Mesodermal cell (in vitro differentiated cells): ENCODE measurements around the gene PDE6A.

Experiments
- H3K27ac ChIP-seq: 2 replicates; pipeline ENCODE4 v1.7.0; 2013; ENCODE audit warnings: mild to moderate bottlenecking, low read depth, low read length, moderate library complexity; ENCODE audit not compliant: severe bottlenecking
- H3K36me3 ChIP-seq: 2 replicates; pipeline ENCODE4 v1.7.1; 2013; ENCODE audit warnings: mild to moderate bottlenecking, low read length, moderate library complexity; ENCODE audit not compliant: control insufficient read depth, insufficient read depth
- H3K4me1 ChIP-seq: one replicate; pipeline ENCODE4 v1.7.1; 2013; ENCODE audit warnings: mild to moderate bottlenecking, low read length; ENCODE audit not compliant: insufficient read depth, control insufficient read depth, poor library complexity, severe bottlenecking
- H3K4me3 ChIP-seq: 2 replicates; pipeline ENCODE4 v1.7.0; 2013; ENCODE audit warnings: low read length, control low read depth, mild to moderate bottlenecking; ENCODE audit not compliant: insufficient read depth, poor library complexity, severe bottlenecking; ENCODE audit errors: extremely low read depth
- H3K9me3 ChIP-seq: 2 replicates; pipeline ENCODE4 v1.7.1; 2013; ENCODE audit warnings: mild to moderate bottlenecking, low read length, moderate library complexity; ENCODE audit not compliant: control insufficient read depth
- WGBS, 2 experiments: methylation state at CpG; one replicate each; pipeline ENCODE4 v1.1.5; 2013; ENCODE audit warnings: missing lambda C conversion rate in 2 of 2; ENCODE audit not compliant: insufficient coverage in 2 of 2; 5-methylcytosine and 5-hydroxymethylcytosine counted together

PDE6A gene

DNA sequence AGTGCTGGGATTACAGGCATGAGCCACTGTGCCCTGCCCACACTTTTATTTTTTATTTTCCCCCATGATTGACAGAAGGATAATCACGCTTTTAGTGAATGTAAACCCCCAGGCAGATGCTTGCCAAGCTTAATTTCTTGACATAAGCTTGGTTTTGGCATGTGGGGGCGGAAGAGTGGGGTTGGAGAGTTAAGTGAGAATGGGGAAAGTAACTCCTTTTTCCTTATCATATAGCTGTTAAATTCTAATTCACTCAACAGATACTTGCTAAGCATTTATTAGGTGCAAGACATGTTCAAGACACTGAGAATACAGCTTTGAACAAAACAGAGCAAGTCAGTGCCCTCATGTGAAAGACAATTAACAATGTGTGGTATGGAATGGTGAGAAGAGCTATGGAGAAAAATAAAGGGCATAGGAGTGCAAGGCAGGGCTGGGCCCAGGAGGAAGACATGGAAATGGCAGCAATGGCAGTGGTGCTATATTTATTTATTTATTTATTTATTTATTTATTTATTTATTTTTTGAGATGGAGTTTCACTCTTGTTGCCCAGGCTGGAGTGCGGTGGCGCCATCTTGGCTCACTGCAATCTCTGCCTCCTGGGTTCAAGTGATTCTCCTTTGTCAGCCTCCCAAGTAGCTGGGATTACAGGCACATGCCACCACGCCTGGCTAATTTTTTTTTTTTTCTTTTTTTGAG is 18.2 kb upstream of the PDE6A start:
- H3K4me3 ChIP-seq: no peak overlapping the region
- no peaks in the 10 kb centered on the region for H3K36me3 ChIP-seq
- WGBS, 2 experiments: 90 to 100% methylated on average over 3 of the region's 5 CpGs
- H3K27ac ChIP-seq: no peak overlapping the region
- H3K4me1 ChIP-seq: peaks cover 11% of the 10 kb centered on the region
- no peaks in the 10 kb centered on the region for H3K9me3 ChIP-seq

DNA sequence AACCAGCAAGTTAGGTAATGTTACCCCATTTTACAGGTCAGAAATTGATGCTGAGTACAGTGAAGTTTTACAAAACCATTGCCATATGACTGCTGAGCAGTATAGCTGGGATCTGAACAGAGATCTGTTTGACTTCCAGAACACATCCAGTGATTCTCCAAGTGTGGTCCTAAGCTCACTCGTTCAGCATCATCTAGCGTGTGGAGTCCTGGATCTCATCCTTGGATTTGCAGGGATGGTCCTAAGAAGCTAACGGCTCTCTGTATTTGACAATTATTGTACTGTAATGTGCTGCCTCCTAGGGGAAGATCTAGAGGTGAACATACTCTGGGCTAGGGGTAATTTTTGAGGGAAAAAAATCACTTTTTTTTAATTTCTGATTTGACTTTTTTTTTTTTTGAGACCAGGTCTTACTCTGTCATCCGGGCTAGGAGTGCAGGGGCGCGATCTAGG is 17.4 kb upstream of the PDE6A start:
- Histone ChIP-seq H3K9me3 (no peaks in the 10 kb centered on the region), H3K4me1 (peaks cover 11% of the 10 kb centered on the region), H3K4me3 (no peak overlapping the region), H3K27ac (no peak overlapping the region), H3K36me3 (no peaks in the 10 kb centered on the region)
- 57 to 79% methylated on average over 5 to 6 of the region's 6 CpGs for WGBS, 2 experiments

DNA sequence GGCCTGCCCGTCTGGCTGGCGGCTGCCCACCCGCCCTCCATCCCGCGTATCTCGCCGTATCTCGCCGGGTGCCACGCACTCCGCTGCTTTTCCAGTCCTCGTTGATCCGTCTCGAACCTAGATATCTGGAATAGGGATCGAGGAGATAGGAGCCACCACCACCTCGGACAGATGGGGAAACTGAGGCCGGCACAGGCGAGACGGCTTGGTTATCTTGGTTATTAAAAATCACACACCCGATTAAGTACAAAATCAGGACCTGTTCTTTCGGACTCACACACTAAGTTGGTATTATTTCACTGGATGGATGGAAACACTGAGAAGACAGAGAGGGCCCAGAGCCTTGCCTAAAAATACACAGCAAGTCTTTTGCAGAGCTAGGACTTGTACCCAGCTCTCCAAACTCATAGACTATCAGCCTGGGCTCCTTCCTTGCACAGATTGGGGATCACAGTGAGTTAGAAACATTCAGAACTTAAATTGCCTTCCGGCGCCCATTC is 16.6 kb upstream of the PDE6A start:
- 6 to 10% methylated on average over 9 to 15 of the region's 23 CpGs for WGBS, 2 experiments
- no peaks in the 10 kb centered on the region for H3K9me3 ChIP-seq
- no peak overlapping the region for H3K27ac ChIP-seq
- H3K4me3 ChIP-seq: peak overlapping the region; percentile 72
- H3K36me3 ChIP-seq: no peaks in the 10 kb centered on the region
- H3K4me1 ChIP-seq: peaks cover 11% of the 10 kb centered on the region

DNA sequence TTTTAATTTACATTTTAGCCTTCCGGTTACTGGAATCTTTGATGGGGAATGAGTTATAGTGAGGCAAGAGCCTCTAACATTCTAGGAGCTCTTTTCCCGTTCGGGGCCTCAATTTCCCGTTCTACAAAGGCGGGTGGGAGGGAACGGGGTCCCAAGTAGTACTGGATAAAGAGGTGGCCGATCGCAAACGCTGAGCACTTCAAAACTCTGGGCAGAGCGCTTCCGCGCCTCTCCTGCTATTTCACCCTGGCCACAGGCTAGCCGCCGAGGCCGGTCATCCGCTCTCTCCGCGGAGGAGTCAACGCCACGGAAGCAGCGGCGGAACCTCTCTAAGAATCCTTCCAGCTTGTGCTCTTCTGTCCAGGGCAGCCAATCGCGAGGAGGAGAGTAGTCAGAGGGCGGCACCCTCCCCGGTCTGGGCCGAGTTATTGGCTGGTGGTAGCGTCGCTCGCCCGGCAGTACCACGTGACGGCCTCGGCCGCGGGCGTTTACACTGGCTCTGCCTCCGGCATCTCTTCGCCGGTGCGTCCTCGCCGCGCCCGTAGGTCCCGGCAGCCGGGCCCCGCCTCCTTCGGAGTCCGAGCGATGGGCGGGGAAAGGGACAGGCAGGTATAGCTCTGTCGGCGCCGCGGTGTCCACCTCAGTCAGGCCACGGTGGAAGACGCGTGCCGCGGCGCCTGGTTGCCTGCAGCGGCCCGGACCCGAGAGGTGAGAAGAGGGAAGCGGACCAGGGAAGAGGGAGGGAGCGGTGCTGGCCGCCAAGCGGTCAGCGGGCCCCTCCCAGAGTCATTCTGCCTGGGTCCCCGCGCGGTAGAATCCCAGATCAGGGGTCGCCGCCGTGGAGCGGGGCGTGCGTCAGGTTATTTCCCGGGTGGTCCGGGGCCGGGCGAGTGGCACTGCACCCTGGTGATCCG is 15.9 kb upstream of the PDE6A start, which contains the start of gene SLC26A2:
TSS of gene SLC26A2 (plus strand) at position 487 of the 914 bp plus-strand sequence. CDS start 16,895 bp downstream, outside the sequence.
- 0 to 1% methylated on average over 65 to 79 of the region's 84 CpGs for WGBS, 2 experiments

DNA sequence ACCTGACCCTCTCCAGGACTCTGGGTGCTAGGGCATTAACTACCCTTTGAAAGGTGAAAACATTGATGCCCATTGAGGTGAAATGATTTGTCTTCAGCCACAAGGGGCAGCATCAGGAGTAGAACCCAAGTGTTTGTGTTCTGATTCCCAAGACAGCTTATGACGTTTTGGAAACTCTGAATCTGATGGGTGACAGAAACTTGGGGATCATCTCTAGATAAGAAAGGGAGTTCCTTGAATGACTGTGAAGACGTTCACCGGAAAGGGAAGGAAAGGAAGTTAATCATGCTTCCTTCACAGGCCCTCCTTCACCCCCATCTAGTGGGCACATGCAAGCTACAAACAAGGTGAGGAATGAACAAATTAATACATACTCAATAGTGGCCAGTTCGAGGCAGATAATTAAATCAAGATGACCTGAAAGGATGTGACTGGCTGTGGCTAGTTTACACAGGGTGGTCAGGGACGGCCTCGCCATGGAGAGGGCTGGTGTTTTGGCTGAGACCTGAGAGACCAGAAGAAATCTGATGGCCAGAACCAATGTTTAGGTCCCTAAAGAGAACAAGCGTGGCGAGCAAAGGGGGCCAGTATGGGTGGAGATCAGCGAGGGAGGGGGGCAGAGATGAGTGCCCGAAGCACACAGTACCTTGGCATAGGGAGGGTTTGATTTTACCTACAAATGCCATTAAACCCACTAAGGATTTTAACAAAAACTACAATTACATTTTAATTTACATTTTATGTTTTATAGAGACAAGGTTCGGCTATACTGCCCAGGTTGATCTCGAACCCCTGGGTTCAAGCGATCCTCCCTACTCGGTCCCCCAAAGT is 15.0 kb upstream of the PDE6A start:
- WGBS, 2 experiments: 50 to 67% methylated on average over 8 to 11 of the region's 14 CpGs
- H3K36me3 ChIP-seq: no peaks in the 10 kb centered on the region
- peaks cover 11% of the 10 kb centered on the region for H3K4me1 ChIP-seq
- peak overlapping the region; percentile 92 for H3K27ac ChIP-seq
- H3K9me3 ChIP-seq: no peaks in the 10 kb centered on the region
- H3K4me3 ChIP-seq: peak overlapping the region; percentile 72

More for the DNA sequence above, 15.9 kb upstream of the PDE6A start, which contains the start of gene SLC26A2:
- H3K27ac ChIP-seq: peak within 1 kb of the TSS; percentile 92
- H3K4me1 ChIP-seq: peaks cover 11% of the 10 kb centered on the region
- H3K4me3 ChIP-seq: peak within 1 kb of the TSS; percentile 72
- no peaks in the 10 kb centered on the region for H3K9me3 ChIP-seq
- no peaks in the 10 kb centered on the region for H3K36me3 ChIP-seq

DNA sequence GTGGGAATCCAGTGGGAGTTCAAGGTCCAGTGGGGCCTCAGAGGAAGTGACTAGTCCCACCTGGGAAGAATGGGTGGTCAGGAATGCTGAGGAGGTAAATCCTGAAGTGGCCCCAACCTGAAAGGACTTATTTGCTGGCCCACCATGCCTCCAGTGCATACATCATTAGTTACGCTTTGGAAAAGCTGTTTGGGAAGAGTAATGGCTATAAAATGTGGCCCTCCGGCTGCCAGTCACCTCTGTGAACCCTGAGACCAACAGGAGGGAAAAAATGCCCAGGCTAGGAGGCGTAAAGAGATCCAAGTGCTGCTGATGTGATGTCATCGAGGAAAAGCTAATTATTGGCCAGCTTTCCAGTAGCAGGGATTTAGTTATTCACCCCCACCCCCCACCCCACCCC is 13.3 kb upstream of the PDE6A start:
- Histone ChIP-seq H3K9me3 (no peaks in the 10 kb centered on the region), H3K4me3 (no peak overlapping the region), H3K36me3 (no peaks in the 10 kb centered on the region), H3K27ac (no peak overlapping the region), H3K4me1 (peaks cover 11% of the 10 kb centered on the region)
- WGBS, 2 experiments: 79 to 90% methylated on average over 2 to 3 of the region's 4 CpGs

DNA sequence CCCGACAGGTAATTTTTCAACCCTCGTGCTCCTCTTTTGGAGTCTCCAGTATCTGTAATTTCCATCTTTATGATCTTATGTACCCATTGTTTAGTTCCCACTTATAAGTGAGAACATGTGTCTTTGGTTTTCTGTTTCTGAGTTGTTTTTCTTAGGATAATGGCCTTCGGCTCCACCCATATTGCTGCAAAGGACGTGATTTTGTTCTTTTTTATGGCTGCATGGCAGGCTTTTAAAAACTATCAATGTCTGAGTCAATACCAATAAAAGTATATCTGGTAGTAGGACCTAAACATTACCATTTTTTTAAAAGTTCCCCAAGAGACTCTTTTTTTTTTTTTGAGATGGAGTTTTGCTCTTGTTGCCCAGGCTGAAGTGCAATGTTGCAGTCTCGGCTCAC is 12.1 kb upstream of the PDE6A start:
- Histone ChIP-seq H3K36me3 (no peaks in the 10 kb centered on the region), H3K4me1 (peaks cover 11% of the 10 kb centered on the region), H3K27ac (no peak overlapping the region), H3K4me3 (no peak overlapping the region), H3K9me3 (no peaks in the 10 kb centered on the region)
- WGBS, 2 experiments: 100% methylated on average over 1 of the region's 5 CpGs

DNA sequence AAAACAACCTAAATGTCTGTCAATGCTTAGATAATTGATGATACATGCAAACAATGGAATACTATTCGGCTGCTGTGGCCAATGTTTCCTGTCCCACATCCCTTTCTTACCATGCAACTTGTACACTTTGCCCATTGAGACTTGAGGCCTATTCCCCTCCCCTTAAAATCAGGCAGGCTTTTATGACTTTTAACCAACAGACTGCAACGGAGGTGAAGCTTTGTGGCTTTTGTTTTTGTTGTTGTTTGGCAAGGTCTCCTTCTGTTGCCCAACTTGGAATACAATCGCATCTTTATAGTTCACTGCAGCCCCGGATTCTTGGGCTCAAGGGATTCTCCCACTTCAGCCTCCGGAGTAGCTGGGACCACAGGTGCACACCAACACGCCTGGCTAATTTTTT is 10.2 kb upstream of the PDE6A start:
- Histone ChIP-seq H3K4me3 (no peak overlapping the region), H3K27ac (no peak overlapping the region), H3K4me1 (peaks cover 4% of the 10 kb centered on the region), H3K9me3 (no peaks in the 10 kb centered on the region), H3K36me3 (no peaks in the 10 kb centered on the region)
- WGBS, 2 experiments: 91 to 96% methylated on average over 4 to 5 of the region's 6 CpGs

DNA sequence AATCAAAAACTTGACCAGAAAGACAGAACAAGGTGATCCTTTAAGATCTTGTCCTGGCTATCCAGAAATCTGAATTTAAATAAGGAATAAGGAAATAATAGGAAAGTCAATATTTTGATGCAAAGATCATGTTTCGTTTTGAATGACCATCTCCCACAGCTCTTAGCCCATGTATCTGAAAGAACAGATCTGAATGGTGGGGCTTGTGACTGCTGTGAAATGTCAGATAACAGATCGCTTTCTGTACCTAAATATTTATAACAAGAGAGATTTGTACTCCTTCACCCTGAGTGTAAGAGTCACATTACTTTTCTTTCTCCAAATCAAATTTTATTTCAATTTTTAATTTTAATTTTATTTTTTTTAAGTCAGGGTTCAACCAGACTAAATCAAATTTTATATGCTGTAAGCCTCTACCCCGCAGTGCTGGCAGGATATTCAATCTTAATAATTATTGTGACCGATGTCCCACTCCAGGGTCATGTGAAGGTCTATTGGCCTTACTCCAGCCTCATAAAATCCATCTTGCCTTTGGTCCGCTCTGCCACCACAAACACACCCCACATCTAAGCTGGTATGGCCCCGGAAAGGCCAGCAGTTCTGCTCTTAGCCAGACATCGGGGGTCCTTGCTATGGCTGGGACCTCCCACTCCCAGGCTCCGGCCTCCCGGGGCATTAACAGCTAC is 9.0 kb upstream of the PDE6A start:
- WGBS, 2 experiments: 93 to 96% methylated on average over 5 of the region's 9 CpGs

More for the DNA sequence above, 9.0 kb upstream of the PDE6A start:
- Histone ChIP-seq H3K36me3 (no peaks in the 10 kb centered on the region), H3K9me3 (no peaks in the 10 kb centered on the region), H3K4me1 (no peaks in the 10 kb centered on the region), H3K27ac (no peak overlapping the region), H3K4me3 (no peak overlapping the region)
